ENCODE results near the gene FAM118B.
"Not testable (repeated sequence)": the region's sequence is repeated elsewhere in the genome, so short reads cannot be mapped to it uniquely, and the experiment has no call there.

Gene FAM118B

DNA sequence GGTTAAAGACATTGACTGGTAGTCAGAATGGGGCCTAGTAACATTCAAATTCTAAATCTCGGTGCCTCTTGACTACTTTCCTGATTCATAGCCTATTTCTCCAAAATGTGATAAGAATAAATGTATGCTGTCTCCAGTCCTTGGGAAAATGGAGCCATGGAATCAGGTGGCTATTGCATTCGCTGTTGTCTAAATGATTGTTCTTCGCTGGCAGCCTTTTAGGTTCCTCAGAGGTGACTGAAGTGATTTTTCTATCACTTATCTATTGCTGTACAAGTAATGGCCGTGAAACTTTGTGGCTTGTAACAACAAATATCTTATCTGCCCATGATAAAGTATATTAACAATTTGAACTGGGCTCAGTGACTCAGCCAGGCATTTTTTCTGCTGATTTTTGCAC is 41.7 kb downstream of the FAM118B start:
- Histone ChIP-seq H3K9me2 (replicated peaks; ENCODE audit: low read depth, low read length) (no peaks in the 10 kb centered on the region), H3K4me3 (ENCODE audit: low read length, poor library complexity, severe bottlenecking) (no peak overlapping the region), H3K27me3 (ENCODE audit: insufficient read depth, low read length, poor library complexity, severe bottlenecking) (no peaks in the 10 kb centered on the region), H3K9me3 (ENCODE audit: insufficient read depth, low read depth, low read length) (no peaks in the 10 kb centered on the region), H2AFZ (ENCODE audit: low read length) (no peak overlapping the region), H3K79me2 (ENCODE audit: insufficient read depth, low read length) (no peaks in the 10 kb centered on the region), H3K36me3 (ENCODE audit: insufficient read depth, low read length) (peaks cover 55% of the 10 kb centered on the region; the same call in 1 of the 2 replicates), H3K4me2 (ENCODE audit: low read depth, low read length, poor library complexity, severe bottlenecking) (no peak overlapping the region), H3F3A (ENCODE audit: low read depth) (no peaks in the 10 kb centered on the region), H3K9ac (ENCODE audit: low read depth, low read length, poor library complexity, severe bottlenecking) (no peak overlapping the region), H4K20me1 (ENCODE audit: insufficient read depth, low read length, poor library complexity, severe bottlenecking) (no peaks in the 10 kb centered on the region), H3K4me1 (ENCODE audit: insufficient read depth, low read length, poor library complexity, severe bottlenecking) (no peaks in the 10 kb centered on the region)
- TF ChIP-seq, protein P1, sequence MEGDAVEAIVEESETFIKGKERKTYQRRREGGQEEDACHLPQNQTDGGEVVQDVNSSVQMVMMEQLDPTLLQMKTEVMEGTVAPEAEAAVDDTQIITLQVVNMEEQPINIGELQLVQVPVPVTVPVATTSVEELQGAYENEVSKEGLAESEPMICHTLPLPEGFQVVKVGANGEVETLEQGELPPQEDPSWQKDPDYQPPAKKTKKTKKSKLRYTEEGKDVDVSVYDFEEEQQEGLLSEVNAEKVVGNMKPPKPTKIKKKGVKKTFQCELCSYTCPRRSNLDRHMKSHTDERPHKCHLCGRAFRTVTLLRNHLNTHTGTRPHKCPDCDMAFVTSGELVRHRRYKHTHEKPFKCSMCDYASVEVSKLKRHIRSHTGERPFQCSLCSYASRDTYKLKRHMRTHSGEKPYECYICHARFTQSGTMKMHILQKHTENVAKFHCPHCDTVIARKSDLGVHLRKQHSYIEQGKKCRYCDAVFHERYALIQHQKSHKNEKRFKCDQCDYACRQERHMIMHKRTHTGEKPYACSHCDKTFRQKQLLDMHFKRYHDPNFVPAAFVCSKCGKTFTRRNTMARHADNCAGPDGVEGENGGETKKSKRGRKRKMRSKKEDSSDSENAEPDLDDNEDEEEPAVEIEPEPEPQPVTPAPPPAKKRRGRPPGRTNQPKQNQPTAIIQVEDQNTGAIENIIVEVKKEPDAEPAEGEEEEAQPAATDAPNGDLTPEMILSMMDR (conservative IDR thresholded peaks at IDR 0.05; ENCODE audit: low read length), result no peak
- TF ChIP-seq EZH2phosphoT487 (IDR thresholded peaks at IDR 0.05; ENCODE audit: borderline replicate concordance), result no peak

DNA sequence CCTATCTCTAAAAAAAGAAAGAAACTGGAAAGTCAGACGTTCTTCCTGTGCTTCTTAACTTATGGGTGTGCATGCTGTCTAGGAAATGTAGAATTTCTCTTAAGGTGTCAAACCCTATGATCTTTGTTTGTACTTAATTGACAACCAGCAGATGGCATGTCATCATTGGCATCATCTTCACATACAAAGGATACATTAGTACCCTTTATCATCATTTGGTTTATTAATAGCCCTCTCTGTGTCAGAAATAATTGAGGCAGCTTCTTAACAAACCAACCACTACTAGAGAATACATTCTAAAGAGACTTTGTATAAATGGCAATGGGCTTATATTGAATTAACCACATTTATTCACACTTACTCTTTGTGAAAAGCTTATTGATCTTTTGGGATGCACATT is 43.2 kb downstream of the FAM118B start:
- TF ChIP-seq, protein P1 (conservative IDR thresholded peaks at IDR 0.05; ENCODE audit: low read length), result no peak
- TF ChIP-seq EZH2phosphoT487 (IDR thresholded peaks at IDR 0.05; ENCODE audit: borderline replicate concordance), result no peak
- no peaks in the 10 kb centered on the region for H3K79me2 ChIP-seq (ENCODE audit: insufficient read depth, low read length)
- H4K20me1 ChIP-seq (ENCODE audit: insufficient read depth, low read length, poor library complexity, severe bottlenecking), result no peaks in the 10 kb centered on the region
- no peaks in the 10 kb centered on the region for H3K27me3 ChIP-seq (ENCODE audit: insufficient read depth, low read length, poor library complexity, severe bottlenecking)
- H3K9ac ChIP-seq (ENCODE audit: low read depth, low read length, poor library complexity, severe bottlenecking), result no peak overlapping the region
- H3K4me3 ChIP-seq (ENCODE audit: low read length, poor library complexity, severe bottlenecking), result no peak overlapping the region
- H3F3A ChIP-seq (ENCODE audit: low read depth), result no peaks in the 10 kb centered on the region
- H3K4me1 ChIP-seq (ENCODE audit: insufficient read depth, low read length, poor library complexity, severe bottlenecking), result no peaks in the 10 kb centered on the region
- H3K9me3 ChIP-seq (ENCODE audit: insufficient read depth, low read depth, low read length), result no peaks in the 10 kb centered on the region
- no peak overlapping the region for H2AFZ ChIP-seq (ENCODE audit: low read length)
- no peak overlapping the region for H3K4me2 ChIP-seq (ENCODE audit: low read depth, low read length, poor library complexity, severe bottlenecking)
- H3K9me2 ChIP-seq (replicated peaks; ENCODE audit: low read depth, low read length), result no peaks in the 10 kb centered on the region
- peaks cover 55% of the 10 kb centered on the region; the same call in 1 of the 2 replicates for H3K36me3 ChIP-seq (ENCODE audit: insufficient read depth, low read length)

DNA sequence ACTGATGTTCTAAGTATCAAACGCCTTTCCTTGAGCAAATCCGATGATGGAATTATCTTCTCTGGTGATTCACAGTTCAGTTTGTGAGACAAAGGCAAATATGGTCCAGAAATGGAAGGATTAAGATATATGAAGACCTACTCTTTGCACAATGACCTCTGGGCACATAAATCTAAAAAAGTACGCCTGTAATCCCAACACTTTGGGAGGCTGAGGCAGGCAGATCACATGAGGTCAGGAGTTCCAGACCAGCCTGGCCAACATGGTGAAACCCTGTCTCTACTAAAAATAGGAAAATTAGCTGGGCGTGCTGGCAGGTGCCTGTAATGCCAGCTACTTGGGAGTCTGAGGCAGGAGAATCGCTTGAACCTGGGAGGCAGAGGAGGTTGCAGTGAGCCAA is 43.9 kb downstream of the FAM118B start:
- not testable (repeated sequence) for H3K9me2 ChIP-seq (replicated peaks; ENCODE audit: low read depth, low read length); H3K4me1 ChIP-seq (ENCODE audit: insufficient read depth, low read length, poor library complexity, severe bottlenecking); H3K79me2 ChIP-seq (ENCODE audit: insufficient read depth, low read length); H3K4me3 ChIP-seq (ENCODE audit: low read length, poor library complexity, severe bottlenecking); H4K20me1 ChIP-seq (ENCODE audit: insufficient read depth, low read length, poor library complexity, severe bottlenecking); H3K4me2 ChIP-seq (ENCODE audit: low read depth, low read length, poor library complexity, severe bottlenecking); H3K9me3 ChIP-seq (ENCODE audit: insufficient read depth, low read depth, low read length); H2AFZ ChIP-seq (ENCODE audit: low read length); H3F3A ChIP-seq (ENCODE audit: low read depth); H3K9ac ChIP-seq (ENCODE audit: low read depth, low read length, poor library complexity, severe bottlenecking); H3K27me3 ChIP-seq (ENCODE audit: insufficient read depth, low read length, poor library complexity, severe bottlenecking)
- peaks cover 55% of the 10 kb centered on the region; the same call in 1 of the 2 replicates for H3K36me3 ChIP-seq (ENCODE audit: insufficient read depth, low read length)

DNA sequence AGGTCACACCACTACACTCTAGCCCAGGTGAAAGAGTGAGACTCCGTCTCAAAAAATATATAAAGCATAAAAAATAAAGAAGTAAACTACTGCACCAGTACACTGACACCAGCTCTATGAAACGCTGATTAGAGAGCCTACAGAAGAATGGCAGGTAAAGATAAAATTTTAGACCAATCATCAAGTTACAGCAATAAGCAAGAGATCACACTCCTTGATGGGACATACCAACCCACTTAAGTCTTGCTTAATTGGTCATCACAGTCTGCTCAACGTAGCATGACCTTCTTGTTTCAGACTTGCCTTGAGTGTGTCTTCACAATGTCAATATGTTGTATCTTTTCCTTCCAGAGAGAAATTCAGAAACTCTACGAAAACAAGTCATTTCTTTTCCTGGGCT is 44.6 kb downstream of the FAM118B start:
- TF ChIP-seq, protein P1 (conservative IDR thresholded peaks at IDR 0.05; ENCODE audit: low read length), result no peak
- no peak for TF ChIP-seq EZH2phosphoT487 (IDR thresholded peaks at IDR 0.05; ENCODE audit: borderline replicate concordance)
- no peak overlapping the region for H3K9ac ChIP-seq (ENCODE audit: low read depth, low read length, poor library complexity, severe bottlenecking)
- H3K4me2 ChIP-seq (ENCODE audit: low read depth, low read length, poor library complexity, severe bottlenecking), result no peak overlapping the region
- H3F3A ChIP-seq (ENCODE audit: low read depth), result no peaks in the 10 kb centered on the region
- no peaks in the 10 kb centered on the region for H3K4me1 ChIP-seq (ENCODE audit: insufficient read depth, low read length, poor library complexity, severe bottlenecking)
- H3K27me3 ChIP-seq (ENCODE audit: insufficient read depth, low read length, poor library complexity, severe bottlenecking), result no peaks in the 10 kb centered on the region
- no peaks in the 10 kb centered on the region for H3K9me2 ChIP-seq (replicated peaks; ENCODE audit: low read depth, low read length)
- no peaks in the 10 kb centered on the region for H4K20me1 ChIP-seq (ENCODE audit: insufficient read depth, low read length, poor library complexity, severe bottlenecking)
- no peak overlapping the region for H2AFZ ChIP-seq (ENCODE audit: low read length)
- no peaks in the 10 kb centered on the region for H3K79me2 ChIP-seq (ENCODE audit: insufficient read depth, low read length)
- H3K9me3 ChIP-seq (ENCODE audit: insufficient read depth, low read depth, low read length), result no peaks in the 10 kb centered on the region
- H3K36me3 ChIP-seq (ENCODE audit: insufficient read depth, low read length), result peaks cover 54% of the 10 kb centered on the region; the same call in 1 of the 2 replicates
- no peak overlapping the region for H3K4me3 ChIP-seq (ENCODE audit: low read length, poor library complexity, severe bottlenecking)

Data from Loucy (cell line).